PC-9 (cell line): ENCODE data around the gene SEL1L3.

Experiments used
- CTCF ChIP-seq: fragments of 200-600 bp; sonication (generic); conservative IDR thresholded peaks from 2 replicates; pipeline ENCODE4 v1.6.1; 2017; ENCODE audit warnings: mixed run types, antibody characterized with exemption, mild to moderate bottlenecking, moderate library complexity
- EZH2 ChIP-seq: fragments of 200-600 bp; sonication (generic); IDR thresholded peaks from 2 replicates; pipeline ENCODE4 v1.8.0; 2017; ENCODE audit warnings: antibody characterized with exemption, low read depth

DNA sequence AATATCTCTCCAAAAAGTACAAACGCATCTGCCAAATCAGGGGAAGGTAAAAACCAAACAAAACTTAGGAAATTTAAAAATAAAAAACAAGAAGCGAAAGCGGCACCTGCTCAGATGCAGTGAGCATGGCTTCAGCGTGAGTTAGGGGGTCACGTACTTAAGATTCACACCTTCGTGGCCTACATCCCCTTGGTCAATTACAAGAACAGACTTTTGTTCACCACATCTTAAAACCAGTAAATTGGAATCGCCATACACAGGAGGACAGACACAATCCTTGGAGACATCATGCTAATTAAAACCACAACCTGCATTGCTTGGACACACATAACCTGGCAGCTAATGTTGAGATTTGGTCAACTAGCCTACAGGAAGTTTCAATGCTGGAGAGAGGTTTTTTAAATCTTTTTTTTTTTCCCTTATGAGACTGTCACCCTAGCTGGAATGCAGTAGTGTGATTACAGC is 12.5 kb upstream of the SEL1L3 start:
- TF ChIP-seq CTCF (no peak), EZH2 (no peak)
